Stimulated activated naive CD8-positive, alpha-beta T cell treated with anti-CD3 and anti-CD28 coated beads, Interleukin-15, Interleukin-2, amounts not matched to agents 100 ng/mL and 50 ng/mL, for 24 hours (primary cell): ENCODE results near the gene POM121C.
"Not testable (repeated sequence)": the region's sequence is repeated elsewhere in the genome, so short reads cannot be mapped to it uniquely, and the experiment has no call there.

Experiments
- H3K27ac Mint-ChIP-seq: one replicate; pipeline ENCODE4 v1.8.0; 2021; ENCODE audit warnings: mild to moderate bottlenecking, mixed read lengths
- H3K27me3 Mint-ChIP-seq: one replicate; pipeline ENCODE4 v1.8.0; 2021; ENCODE audit warnings: mixed read lengths
- H3K36me3 Mint-ChIP-seq: one replicate; pipeline ENCODE4 v1.8.0; 2021; ENCODE audit warnings: low read depth, mixed read lengths
- H3K4me1 Mint-ChIP-seq: one replicate; pipeline ENCODE4 v1.8.0; 2021; ENCODE audit warnings: low read depth, mixed read lengths
- H3K4me3 Mint-ChIP-seq: one replicate; pipeline ENCODE4 v1.8.0; 2021; ENCODE audit warnings: mild to moderate bottlenecking, mixed read lengths
- H3K9me3 Mint-ChIP-seq: one replicate; pipeline ENCODE4 v1.8.0; 2021; ENCODE audit warnings: mixed read lengths

POM121C gene

DNA sequence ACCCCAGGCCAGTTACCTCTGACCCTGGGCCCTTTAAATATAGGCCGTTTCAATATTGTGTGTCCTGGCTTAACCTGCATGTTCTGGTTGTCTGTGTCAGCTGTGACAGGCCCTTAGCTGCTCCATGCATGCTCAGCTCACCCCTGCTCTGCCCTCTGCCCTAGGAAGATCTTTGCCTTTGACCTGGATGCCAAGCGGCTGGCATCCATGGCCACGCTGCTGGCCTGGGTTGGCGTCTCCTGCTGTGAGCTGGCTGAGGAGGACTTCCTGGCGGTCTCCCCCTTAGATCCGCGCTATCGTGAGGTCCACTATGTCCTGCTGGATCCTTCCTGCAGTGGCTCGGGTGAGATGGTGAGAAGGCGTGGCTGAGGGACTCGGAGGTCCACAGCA is 70.7 kb downstream of the POM121C start:
- not testable (repeated sequence) for H3K36me3 Mint-ChIP-seq, H3K27me3 Mint-ChIP-seq, H3K4me1 Mint-ChIP-seq, H3K4me3 Mint-ChIP-seq, H3K27ac Mint-ChIP-seq, H3K9me3 Mint-ChIP-seq

DNA sequence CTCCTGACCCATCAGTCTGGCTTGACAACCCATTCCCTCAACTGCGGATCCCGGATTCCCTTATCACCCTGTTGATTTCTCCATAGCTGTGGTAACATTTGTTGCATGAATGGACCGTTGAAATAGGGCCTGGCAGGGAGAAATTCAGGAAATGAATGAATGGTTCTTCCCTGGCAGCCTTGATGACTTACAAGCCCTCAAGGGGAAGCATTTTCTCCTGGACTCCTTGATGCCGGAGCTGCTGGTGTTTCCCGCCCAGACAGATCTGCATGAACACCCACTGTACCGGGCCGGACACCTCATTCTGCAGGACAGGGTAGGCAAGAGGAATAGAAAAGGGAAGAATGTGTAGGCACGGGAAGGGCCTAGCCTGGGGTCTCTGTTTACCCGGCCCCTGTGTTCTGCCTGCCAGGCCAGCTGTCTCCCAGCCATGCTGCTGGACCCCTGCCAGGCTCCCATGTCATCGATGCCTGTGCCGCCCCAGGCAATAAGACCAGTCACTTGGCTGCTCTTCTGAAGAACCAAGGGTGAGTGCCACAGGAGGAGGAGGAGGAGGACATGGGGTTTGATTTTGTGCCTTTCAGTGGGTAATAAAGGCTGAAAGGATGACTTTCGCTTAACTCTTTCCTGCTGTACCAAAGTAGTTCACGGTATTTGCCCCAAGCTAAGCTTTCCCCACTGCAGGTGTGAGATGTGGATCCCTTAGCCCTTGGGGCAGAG is 71.2 kb downstream of the POM121C start:
- not testable (repeated sequence) for H3K27me3 Mint-ChIP-seq, H3K4me1 Mint-ChIP-seq, H3K36me3 Mint-ChIP-seq, H3K27ac Mint-ChIP-seq, H3K4me3 Mint-ChIP-seq, H3K9me3 Mint-ChIP-seq

DNA sequence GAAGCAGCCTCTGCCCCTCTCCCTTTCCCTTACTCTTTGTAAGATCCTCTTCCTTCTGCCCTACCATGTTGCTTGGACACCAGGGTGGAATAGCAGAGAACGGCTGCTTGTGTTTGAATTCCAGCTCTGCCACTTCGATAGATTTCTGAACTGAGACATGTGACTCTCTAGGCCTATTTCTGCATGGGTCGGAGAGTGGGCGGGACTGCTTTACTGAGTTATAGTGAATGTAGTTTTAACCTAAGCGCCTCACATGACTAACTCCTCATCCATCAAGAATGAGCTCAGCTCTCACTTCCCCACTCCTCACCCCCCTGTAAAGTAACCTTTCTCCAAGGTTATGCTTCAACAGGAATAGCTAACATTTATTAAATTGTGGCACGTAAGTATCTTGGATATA is 71.9 kb downstream of the POM121C start:
- not testable (repeated sequence) for H3K36me3 Mint-ChIP-seq, H3K27ac Mint-ChIP-seq, H3K4me3 Mint-ChIP-seq, H3K4me1 Mint-ChIP-seq, H3K9me3 Mint-ChIP-seq, H3K27me3 Mint-ChIP-seq

DNA sequence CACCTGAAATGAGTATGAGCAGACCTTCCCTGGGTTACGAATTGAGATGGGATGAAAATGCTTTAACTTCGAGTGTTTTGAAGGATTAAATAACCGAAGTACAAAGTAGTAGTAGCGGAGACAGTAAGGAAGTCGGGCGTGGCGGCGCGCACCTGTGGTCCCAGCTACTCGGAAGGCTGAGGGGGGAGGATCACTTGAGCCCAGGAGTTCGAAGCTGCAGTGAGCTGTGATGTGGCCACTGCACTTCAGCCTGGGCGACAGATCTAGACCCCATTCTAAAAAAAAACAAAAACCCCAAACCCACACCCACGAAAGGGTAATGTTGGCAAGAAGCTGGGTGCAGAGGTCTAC is 75.3 kb downstream of the POM121C start:
- H3K9me3 Mint-ChIP-seq, H3K4me3 Mint-ChIP-seq, H3K4me1 Mint-ChIP-seq, H3K27ac Mint-ChIP-seq, H3K27me3 Mint-ChIP-seq, H3K36me3 Mint-ChIP-seq: not testable (repeated sequence)

DNA sequence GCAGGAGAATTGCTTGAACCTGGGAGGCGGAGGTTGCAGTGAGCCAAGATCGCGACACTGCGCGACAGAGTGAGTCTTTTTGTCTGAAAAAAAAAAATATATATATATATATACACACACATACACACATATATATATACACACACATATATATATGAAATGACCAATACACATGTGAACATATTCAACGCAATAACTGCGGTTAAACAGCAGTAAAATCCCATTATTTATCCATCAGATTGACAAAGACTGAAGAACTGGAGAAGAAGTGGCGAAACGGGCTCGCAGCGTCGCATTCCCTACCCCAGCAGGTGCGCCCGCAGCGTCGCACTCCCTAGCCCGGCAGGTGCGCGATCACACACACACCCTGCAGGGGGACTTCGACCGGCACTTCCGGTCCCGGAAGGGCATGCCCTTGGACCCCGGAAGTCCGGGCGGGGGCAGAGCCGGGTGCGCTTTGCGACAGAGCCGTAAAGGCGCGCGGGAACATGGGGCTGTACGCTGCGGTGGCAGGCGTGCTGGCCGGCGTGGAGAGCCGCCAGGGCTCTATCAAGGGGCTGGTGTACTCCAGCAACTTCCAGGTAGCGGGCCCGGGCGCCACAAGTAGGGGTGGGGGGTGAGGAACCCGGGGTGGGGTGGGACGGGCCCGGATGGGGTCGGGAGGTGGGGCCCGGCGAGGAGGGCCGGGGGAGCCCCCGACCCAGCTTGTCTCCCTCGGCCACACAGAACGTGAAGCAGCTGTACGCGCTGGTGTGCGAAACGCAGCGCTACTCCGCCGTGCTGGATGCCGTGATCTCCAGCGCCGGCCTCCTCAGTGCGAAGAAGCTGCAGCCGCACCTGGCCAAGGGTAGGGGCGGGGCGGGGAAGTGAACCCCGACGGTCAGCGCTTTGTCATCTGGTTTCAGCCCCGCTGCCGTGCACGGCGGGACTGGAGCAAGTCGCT is 75.9 kb downstream of the POM121C start:
- H3K4me3 Mint-ChIP-seq, H3K9me3 Mint-ChIP-seq, H3K36me3 Mint-ChIP-seq, H3K27me3 Mint-ChIP-seq, H3K4me1 Mint-ChIP-seq, H3K27ac Mint-ChIP-seq: not testable (repeated sequence)

DNA sequence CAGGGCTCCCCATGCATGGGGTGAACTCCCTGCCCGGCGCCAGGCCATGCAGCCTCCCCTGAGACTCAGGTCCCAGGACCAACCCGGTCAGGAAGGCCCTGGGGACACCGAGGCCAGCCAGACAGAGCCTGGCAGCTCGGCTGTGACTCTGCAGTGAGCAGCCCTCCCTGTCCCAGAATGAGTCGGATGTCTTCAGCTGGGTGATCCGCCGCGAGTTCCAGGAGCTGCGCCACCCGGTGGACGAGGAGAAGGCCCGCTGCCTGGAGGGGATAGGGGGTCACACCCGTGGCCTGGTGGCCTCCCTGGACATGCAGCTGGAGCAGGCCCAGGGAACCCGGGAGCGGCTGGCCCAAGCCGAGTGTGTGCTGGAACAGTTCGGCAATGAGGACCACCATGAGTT is 81.4 kb downstream of the POM121C start:
- not testable (repeated sequence) for H3K27me3 Mint-ChIP-seq, H3K36me3 Mint-ChIP-seq, H3K9me3 Mint-ChIP-seq, H3K4me1 Mint-ChIP-seq, H3K4me3 Mint-ChIP-seq, H3K27ac Mint-ChIP-seq

DNA sequence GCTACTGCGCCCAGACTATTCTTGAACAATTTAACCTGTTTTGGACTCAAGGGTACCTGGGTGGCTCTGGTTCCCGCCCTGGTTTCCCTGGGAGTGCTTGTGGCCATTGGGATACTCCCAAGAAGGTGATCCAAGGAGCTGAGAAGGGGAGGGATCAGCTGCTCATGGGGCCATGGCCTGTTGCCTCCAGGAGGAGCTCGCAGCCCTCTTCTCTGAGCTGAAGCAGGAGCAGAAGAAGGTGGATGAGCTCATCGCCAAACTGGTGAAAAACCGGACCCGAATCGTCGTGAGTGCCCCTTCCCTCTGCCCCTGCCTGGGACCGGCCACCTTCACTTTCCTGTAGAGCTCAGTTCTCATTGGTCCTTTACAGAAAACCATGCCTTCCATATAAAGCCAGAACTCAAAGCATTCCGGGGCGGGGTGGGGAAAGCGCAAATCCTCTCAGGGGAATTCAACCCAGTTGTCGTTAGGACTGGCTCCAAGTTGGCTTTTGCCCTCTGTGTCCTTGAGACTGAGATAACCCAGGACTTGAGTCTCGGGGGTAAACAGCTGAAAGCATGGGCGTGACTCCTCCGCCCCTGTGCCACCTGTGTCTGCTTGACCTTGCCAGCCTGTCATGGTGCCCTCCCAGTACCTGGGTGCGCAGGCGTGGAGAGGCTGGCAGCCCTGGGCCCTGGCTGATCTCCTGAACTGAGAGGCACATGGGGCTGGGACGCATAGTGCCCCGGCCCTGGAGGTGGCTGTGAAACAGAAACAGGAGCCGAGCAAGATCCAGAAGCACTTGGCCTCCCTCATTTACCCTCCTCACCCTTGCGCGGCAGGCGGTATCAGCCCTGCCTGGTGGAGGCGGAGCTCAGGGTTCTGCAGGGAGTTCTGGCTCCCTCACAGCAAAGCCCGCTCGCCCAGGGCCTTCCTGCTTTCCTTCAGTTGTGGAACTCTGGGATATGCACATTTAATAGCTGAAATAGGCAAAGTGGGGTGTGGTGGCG is 82.3 kb downstream of the POM121C start:
- not testable (repeated sequence) for H3K4me3 Mint-ChIP-seq, H3K9me3 Mint-ChIP-seq, H3K27ac Mint-ChIP-seq, H3K27me3 Mint-ChIP-seq, H3K4me1 Mint-ChIP-seq, H3K36me3 Mint-ChIP-seq

DNA sequence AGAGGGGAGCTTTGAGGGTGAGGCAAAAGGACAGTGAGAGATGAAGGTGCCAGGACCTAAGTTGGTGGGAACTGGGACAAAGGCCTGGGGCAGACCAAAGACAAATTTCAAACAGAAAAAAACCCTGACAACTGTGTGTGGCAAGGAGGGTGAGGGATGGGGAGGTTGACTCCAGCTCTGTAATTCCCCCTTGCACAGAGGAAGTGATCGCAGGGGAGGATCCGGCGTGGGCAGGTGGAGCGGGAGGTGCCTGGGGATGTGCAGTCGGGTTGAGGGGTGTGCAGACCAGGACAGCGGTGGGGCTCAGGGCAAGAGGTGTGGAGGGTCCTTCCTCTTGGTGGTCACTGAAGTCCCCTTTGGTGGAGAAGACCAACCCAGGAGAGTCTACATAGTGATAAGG is 85.5 kb downstream of the POM121C start:
- H3K4me3 Mint-ChIP-seq, H3K36me3 Mint-ChIP-seq, H3K4me1 Mint-ChIP-seq, H3K27me3 Mint-ChIP-seq, H3K9me3 Mint-ChIP-seq, H3K27ac Mint-ChIP-seq: not testable (repeated sequence)

DNA sequence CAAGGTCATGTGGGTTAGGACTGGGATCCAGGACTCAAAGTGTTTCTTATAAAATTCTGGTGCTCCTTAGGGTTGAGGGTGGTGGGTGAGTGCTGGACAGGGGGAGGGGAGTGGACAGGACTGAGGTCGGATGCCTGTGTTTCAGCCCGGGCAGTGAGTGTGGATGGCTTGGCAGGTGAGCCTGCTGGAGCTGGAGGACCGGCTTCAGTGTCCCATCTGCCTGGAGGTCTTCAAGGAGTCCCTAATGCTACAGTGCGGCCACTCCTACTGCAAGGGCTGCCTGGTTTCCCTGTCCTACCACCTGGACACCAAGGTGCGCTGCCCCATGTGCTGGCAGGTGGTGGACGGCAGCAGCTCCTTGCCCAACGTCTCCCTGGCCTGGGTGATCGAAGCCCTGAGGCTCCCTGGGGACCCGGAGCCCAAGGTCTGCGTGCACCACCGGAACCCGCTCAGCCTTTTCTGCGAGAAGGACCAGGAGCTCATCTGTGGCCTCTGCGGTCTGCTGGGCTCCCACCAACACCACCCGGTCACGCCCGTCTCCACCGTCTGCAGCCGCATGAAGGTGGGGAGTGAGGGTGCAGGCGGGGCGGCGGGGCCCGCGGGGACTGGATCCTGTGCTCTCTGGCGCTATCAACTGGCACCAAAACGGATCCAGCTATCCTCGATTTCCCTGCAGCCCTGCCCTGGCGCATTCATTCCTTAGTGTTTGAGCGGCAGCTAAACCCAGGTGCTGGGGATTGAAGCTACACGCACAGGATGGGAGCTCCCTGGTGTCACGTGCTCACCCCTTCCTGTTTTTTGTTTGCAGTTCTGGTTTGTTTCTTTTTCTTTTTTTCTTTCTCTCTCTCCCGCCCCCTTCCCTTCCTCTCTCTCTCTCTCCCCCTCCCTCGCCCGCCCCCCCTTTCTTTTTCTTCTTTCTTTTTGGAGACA is 87.1 kb downstream of the POM121C start:
- H3K27ac Mint-ChIP-seq, H3K4me3 Mint-ChIP-seq, H3K9me3 Mint-ChIP-seq, H3K36me3 Mint-ChIP-seq, H3K4me1 Mint-ChIP-seq, H3K27me3 Mint-ChIP-seq: not testable (repeated sequence)

DNA sequence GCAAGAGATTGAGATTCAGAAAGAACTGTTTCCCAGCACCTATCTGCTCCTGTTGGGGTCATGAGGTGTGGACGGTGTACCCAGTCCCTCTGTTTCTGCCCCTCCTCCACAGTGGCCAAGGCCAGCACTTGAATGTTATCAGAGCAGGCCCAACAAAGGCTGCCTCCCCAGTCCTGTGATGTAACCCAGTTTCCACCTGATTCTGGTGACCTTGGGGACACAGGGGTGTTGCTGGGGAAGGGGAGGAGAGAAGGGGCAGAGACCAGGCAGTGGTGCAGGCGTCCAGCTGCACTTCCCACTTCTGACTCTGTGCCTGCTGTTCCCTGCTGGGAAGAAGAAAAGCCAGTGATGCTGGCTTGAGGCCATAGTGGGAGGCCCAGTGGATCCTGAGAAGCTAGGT is 88.2 kb downstream of the POM121C start:
- H3K4me1 Mint-ChIP-seq, H3K4me3 Mint-ChIP-seq, H3K9me3 Mint-ChIP-seq, H3K36me3 Mint-ChIP-seq, H3K27ac Mint-ChIP-seq, H3K27me3 Mint-ChIP-seq: not testable (repeated sequence)

DNA sequence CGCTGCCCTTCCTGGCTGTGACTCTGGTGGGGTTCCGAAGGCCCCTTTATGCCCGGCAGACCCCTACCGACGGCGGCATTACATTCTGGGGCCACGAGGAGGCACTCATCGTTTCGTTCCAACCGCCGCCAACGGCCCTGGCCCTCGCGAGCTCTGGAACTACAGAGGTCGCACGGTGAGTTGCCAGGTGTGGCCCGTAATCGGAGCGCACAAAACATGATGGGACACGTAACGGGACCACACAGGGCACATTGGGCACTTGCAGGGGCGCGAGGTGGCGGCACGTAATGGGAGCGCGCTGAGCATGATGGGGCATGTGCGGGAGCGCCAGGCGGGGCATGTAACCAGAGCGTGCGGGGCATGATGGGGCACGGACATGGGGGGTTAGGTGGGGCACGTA is 90.8 kb downstream of the POM121C start, which contains the start of gene TRIM73:
TSS of gene TRIM73 (plus strand) at position 301 of the 400 bp plus-strand sequence. CDS start 3,305 bp downstream, outside the sequence.
- not testable (repeated sequence) for H3K9me3 Mint-ChIP-seq, H3K27ac Mint-ChIP-seq, H3K4me3 Mint-ChIP-seq, H3K36me3 Mint-ChIP-seq, H3K4me1 Mint-ChIP-seq, H3K27me3 Mint-ChIP-seq

DNA sequence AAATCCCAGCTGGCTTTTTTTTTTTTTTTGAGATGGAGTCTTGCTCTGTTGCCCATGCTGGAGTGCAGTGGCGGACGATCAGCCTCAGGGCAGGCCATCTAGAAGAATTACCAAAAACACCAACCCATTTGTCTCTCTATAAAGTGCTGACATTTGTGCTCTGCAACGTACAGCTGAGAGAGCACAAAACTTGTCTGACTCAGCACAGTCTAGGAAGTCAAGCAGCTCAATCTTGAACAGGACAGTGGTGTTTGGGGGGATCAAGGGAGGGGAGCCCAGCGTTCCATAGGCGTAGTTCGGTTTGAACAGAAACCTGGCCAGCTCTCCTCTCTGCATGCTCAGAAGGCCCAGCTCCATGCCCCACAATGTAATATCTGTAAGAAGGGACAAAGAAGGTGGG is 92.9 kb downstream of the POM121C start:
- H3K36me3 Mint-ChIP-seq, H3K4me3 Mint-ChIP-seq, H3K27me3 Mint-ChIP-seq, H3K9me3 Mint-ChIP-seq, H3K27ac Mint-ChIP-seq, H3K4me1 Mint-ChIP-seq: not testable (repeated sequence)

DNA sequence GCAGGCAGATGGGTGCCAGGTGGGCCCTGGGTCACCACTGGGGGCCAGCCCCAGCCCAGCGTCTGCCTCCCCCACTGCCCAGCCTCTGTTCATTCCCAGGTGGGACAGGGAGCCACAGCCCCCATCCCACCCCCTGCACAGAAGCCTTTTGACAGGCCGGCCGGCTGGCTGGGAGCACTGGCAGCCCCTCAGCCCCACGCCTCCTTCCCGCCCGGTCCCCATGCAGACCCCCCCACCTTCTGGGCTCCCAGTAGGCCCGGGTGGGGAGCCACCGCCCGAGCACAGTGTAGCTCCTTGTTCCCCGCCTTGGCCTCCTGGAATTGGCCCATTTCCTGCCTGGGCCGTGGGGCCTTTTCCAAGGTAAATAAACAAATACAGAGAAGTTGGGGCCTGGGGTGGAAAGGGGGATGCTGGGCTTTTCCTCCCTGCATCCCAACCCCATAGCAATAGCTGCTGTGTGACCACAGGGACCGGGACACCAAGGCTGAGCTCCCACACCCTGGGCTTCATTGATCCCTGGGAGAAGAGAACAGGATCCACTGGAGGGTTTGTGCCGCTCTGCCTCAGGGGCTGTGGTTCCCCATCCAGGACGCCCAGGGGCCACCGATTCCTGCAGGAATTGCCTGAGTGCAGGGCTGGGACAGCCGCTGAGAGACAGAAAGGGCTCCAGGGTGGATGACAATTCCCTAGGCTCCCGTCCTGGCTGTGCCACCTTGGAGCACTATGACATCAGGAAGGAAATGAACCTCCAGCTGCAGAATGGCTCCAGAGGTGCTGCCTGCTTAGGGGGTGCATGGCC is 111.4 kb downstream of the POM121C start:
- H3K36me3 Mint-ChIP-seq, H3K4me1 Mint-ChIP-seq, H3K4me3 Mint-ChIP-seq: not testable (repeated sequence)

DNA sequence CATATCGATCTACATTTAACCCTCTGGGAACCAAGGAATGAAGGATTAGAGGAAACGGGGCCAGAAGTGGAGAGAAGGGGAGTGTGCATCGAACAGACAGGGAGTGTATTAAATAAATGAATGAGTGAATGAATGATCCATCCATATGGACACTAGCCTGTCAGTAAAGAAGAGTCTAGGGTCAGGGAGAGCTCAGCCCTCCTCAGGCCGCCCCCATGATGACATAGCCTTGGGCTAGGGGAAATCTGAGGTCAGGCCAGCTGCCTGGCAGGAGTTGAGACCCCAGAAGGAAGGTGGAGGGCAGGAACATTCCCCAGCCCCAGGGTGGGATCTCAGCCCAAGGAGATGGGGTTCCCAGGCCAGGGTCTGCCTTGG is 112.0 kb downstream of the POM121C start:
- H3K4me1 Mint-ChIP-seq, H3K9me3 Mint-ChIP-seq, H3K4me3 Mint-ChIP-seq, H3K27ac Mint-ChIP-seq, H3K27me3 Mint-ChIP-seq, H3K36me3 Mint-ChIP-seq: not testable (repeated sequence)

More for the DNA sequence above, 111.4 kb downstream of the POM121C start:
- H3K9me3 Mint-ChIP-seq, H3K27ac Mint-ChIP-seq, H3K27me3 Mint-ChIP-seq: not testable (repeated sequence)
